GM12873 (cell line): ENCODE results near the gene WDR1.
A peak's percentile ranks its signal among the peaks of the same experiment; 100 is the strongest.

Experiments used
- CTCF ChIP-seq: IDR thresholded peaks from 2 replicates; pipeline ENCODE4 v1.5.1; 2012; ENCODE audit warnings: low read depth, mild to moderate bottlenecking, moderate library complexity, low read length, control low read depth; ENCODE audit not compliant: insufficient read depth; ENCODE audit errors: missing control alignments

WDR1 gene

DNA sequence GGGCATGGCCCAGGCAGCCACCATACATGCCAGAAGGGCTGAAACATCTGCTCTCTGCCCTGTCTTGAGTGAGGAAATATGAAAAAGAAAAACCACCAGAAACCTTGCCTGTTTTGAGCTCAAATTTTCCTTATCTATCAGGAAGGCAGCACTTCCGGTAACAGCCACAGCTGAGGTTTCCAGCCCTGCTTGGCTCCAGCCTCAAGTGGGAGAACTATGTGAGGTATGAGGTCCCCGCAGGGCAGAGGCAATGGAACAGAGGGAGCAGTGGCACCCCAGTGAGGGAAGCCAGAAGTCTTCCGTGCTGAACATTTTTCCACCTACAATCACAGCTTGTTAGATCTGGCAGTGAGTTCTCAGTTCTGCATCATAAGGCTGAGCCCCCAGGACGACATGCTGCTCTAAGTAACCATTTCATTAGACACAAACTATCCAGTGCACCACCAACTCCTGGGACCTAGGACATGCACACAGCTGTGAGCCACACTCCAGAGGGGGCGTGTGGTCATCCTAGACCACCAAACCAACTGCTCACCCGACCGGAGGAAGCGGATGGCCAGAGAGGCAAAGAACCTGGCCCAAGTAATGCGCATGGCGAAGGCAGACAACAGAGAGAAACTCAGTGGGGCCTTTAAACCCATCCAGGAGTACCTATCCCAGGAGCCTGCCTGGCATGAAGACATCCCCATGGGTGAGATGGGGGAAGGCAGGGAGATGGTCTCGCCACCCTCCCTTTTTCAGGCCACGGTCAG lies 22.6 kb downstream of the WDR1 start:
- TF ChIP-seq CTCF = no peak

DNA sequence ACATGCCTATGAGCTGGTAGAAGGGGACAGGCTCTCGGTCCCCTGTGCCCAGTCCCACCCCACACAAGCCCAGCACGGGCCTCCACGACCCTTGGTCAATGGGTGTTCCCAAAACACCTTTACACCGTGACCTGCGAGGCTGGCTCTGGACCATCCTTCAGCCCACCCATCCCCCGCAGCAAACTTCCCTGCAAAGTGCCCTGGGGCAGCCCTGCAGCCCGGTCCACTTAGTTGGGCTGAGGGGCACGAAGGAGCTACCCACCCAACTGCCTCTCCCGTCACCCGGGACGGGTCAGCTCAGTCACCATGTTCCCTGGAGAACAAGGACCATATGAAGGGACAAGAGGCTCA lies 23.4 kb downstream of the WDR1 start:
- no peak for TF ChIP-seq CTCF

GRCh38 chr4:10092481-10093270 lies 23.9 kb downstream of the WDR1 start:
- no peak for TF ChIP-seq CTCF

GRCh38 chr4:10091531-10092181 lies 24.9 kb downstream of the WDR1 start:
- TF ChIP-seq CTCF = no peak

DNA sequence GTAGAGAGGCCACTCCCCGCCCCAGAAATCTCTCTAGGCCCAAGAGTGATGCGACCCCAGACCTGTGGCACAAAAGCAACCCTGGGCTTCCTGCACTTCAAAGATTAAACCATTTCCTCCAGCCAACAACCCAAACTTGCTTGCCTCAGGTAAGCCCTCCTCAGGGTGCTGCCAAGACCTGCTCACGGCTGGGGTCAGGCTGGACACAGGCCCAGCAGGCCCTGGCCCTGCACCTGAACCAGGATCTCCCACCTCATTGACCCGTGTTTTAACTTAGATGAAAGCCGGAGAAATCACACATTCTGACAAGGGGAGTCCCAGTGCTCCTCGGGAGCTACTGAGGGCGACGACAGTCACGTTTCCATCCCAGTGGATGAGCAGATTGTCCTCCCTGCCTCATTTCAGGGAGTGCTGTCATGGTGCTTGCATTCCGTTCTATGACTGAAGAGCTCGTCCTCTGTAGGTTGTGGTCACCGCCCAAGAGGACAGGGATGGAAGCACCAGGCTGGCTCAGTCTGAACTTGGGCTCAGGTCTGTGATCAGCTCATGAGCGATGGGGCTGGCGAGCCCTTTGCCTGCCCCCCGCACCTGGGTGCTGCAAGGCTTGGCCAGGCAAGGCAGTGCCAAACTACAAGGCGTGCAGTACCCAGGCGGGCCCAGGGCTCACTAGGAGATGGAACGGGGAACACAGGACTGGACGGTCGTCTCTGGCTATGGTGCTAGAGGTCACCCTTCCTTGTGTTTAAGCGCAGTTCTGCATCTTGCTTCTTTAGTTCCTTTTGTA lies 25.9 kb downstream of the WDR1 start:
- no peak for TF ChIP-seq CTCF

GRCh38 chr4:10089346-10089745 lies 27.3 kb downstream of the WDR1 start:
- TF ChIP-seq CTCF = peak; percentile 41
